ENCODE data around the gene PHLDB3. TPM values are rescaled to one million over a fixed set of nuclear protein-coding genes. Genes with fewer than 3 reads are reported as not detected.

The PHLDB3 gene
- total RNA-seq, 1 donor from 2014 or later = 6.7 TPM

GRCh38 chr19:43507880-43508279, 3.3 kb upstream of the PHLDB3 start:
- Mint-ChIP-seq H3K27me3 (ENCODE audit: unreplicated experiment) (peaks cover 2% of the 10 kb centered on the region), H3K36me3 (ENCODE audit: unreplicated experiment) (peaks cover 24% of the 10 kb centered on the region), H3K27ac (ENCODE audit: unreplicated experiment) (no peak overlapping the region)

DNA sequence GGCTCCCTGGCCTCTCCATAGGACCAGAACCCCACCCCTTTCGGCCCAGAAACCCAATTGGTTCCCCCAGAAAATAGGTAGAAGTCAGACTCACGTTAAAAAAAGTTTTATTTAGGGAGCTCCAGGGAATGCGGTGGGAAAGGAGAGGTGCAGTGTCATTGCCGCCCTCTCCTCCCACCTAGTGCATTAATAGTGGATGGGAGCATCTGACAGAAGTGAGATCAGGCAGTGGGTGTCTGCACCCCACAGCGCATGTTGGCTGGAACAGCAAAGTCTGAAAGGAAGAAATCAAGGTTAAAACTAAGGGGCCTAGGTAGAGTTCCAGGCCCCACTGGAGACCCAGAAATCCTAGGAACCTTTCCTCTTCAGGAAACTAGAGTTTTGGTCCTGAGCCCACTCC, 2.1 kb upstream of the PHLDB3 start:
- no peak for TF ChIP-seq CTCF (IDR thresholded peaks at IDR 0.05)
- Mint-ChIP-seq H3K9me3 (ENCODE audit: unreplicated experiment) (no peaks in the 10 kb centered on the region), H3K4me1 (ENCODE audit: unreplicated experiment) (peaks cover 22% of the 10 kb centered on the region), H3K36me3 (ENCODE audit: unreplicated experiment) (peaks cover 24% of the 10 kb centered on the region), H3K27me3 (ENCODE audit: unreplicated experiment) (peaks cover 3% of the 10 kb centered on the region), H3K4me3 (ENCODE audit: unreplicated experiment) (no peak overlapping the region), H3K27ac (ENCODE audit: unreplicated experiment) (no peak overlapping the region)
- no peak for DNase-seq (ENCODE audit: extremely low spot score, unreplicated experiment)

More at GRCh38 chr19:43507880-43508279, 3.3 kb upstream of the PHLDB3 start:
- no peaks in the 10 kb centered on the region for H3K9me3 Mint-ChIP-seq (ENCODE audit: unreplicated experiment)
- H3K4me3 Mint-ChIP-seq (ENCODE audit: unreplicated experiment) = no peak overlapping the region
- DNase-seq (ENCODE audit: extremely low spot score, unreplicated experiment) = no peak
- H3K4me1 Mint-ChIP-seq (ENCODE audit: unreplicated experiment) = peaks cover 18% of the 10 kb centered on the region
- TF ChIP-seq CTCF (IDR thresholded peaks at IDR 0.05) = no peak

DNA sequence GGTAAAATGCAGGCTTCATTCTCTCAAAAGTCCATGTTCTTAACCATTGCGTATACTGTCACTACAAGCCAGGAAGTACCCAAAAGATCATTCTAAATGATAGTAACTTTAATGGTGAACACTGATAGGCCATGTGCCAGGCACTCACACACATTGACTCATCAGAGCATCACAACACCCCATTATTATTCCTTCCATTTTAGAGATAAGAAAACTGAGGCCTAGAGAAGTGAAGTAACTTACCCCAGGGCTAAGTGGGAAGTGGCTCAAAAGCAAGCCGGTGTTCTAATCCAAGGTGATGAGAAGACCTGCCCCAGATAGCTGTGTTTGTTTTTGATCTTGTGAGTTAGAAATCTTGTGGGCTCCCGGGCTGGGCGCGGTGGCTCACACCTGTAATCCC, 1.4 kb upstream of the PHLDB3 start:
- no peak for DNase-seq (ENCODE audit: extremely low spot score, unreplicated experiment)
- no peak for TF ChIP-seq CTCF (IDR thresholded peaks at IDR 0.05)
- Mint-ChIP-seq H3K27ac (ENCODE audit: unreplicated experiment) (no peak overlapping the region), H3K4me1 (ENCODE audit: unreplicated experiment) (peaks cover 22% of the 10 kb centered on the region), H3K27me3 (ENCODE audit: unreplicated experiment) (peaks cover 3% of the 10 kb centered on the region), H3K4me3 (ENCODE audit: unreplicated experiment) (no peak overlapping the region), H3K36me3 (ENCODE audit: unreplicated experiment) (peaks cover 19% of the 10 kb centered on the region), H3K9me3 (ENCODE audit: unreplicated experiment) (no peaks in the 10 kb centered on the region)

DNA sequence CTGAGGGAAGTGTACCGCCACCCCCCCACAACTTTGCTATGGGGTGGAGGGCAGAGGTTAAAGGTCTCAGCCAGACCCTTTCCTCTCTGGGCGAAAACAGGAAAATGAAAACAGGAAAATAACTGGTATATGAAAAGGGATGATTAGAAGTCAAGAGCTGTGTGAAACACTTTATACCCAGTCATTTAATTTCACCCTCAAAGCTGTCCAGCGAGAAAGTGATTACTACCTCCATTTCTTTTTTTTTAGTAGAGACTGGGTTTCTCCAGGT, 575 bp upstream of the PHLDB3 start:
- TF ChIP-seq CTCF (IDR thresholded peaks at IDR 0.05) = no peak
- Mint-ChIP-seq H3K27me3 (ENCODE audit: unreplicated experiment) (peaks cover 3% of the 10 kb centered on the region), H3K4me3 (ENCODE audit: unreplicated experiment) (peak overlapping the region; percentile 42), H3K9me3 (ENCODE audit: unreplicated experiment) (no peaks in the 10 kb centered on the region), H3K36me3 (ENCODE audit: unreplicated experiment) (peaks cover 15% of the 10 kb centered on the region), H3K4me1 (ENCODE audit: unreplicated experiment) (peaks cover 22% of the 10 kb centered on the region), H3K27ac (ENCODE audit: unreplicated experiment) (no peak overlapping the region)
- DNase-seq (ENCODE audit: extremely low spot score, unreplicated experiment) = no peak

- Mint-ChIP-seq H3K4me1 (ENCODE audit: unreplicated experiment) (peaks cover 22% of the 10 kb centered on the region), H3K36me3 (ENCODE audit: unreplicated experiment) (peaks cover 13% of the 10 kb centered on the region), H3K4me3 (ENCODE audit: unreplicated experiment) (peak overlapping the region; percentile 93), H3K9me3 (ENCODE audit: unreplicated experiment) (no peaks in the 10 kb centered on the region), H3K27me3 (ENCODE audit: unreplicated experiment) (peaks cover 3% of the 10 kb centered on the region), H3K27ac (ENCODE audit: unreplicated experiment) (peak overlapping the region; percentile 90)
- peak; percentile 96 for DNase-seq (ENCODE audit: extremely low spot score, unreplicated experiment)
- TF ChIP-seq CTCF (IDR thresholded peaks at IDR 0.05) = peak; percentile 20
These were observed 783 bp downstream of the PHLDB3 start for GRCh38 chr19:43503501-43504425.

Data from osteocyte (in vitro differentiated cells).